H1 (cell line): ENCODE measurements around the gene PSTK.

ENCODE experiments used
- GABPA ChIP-seq: IDR thresholded peaks from 2 replicates; pipeline ENCODE4 v1.6.1; 2011; ENCODE audit warnings: mild to moderate bottlenecking, low read length, moderate library complexity, borderline replicate concordance; ENCODE audit not compliant: insufficient read depth
- POLR2A ChIP-seq, 2 experiments: IDR thresholded peaks; 1 replicate in 1 of 2; 2 replicates in 1 of 2; pipeline ENCODE4 v1.6.1; 2011; ENCODE audit warnings: low read depth in 2 of 2, low read length in 2 of 2, mild to moderate bottlenecking in 2 of 2; ENCODE audit errors: control extremely low read depth in 1 of 2

GRCh38 chr10:122953902-122954730 is 26.1 kb upstream of the PSTK start, which contains the start of gene C10orf88:
- TF ChIP-seq POLR2A (IDR thresholded peaks at IDR 0.05; ENCODE audit: control extremely low read depth in 1 of 2, low read depth in 2 of 2, low read length in 2 of 2) (peak in 1 of 2 experiments; percentile 63; a peak in 2 of 3 replicates), GABPA (peak; percentile 97)
